Neuron (in vitro differentiated cells): ENCODE data around the gene CLEC4E.
"Not testable (repeated sequence)": the region's sequence is repeated elsewhere in the genome, so short reads cannot be mapped to it uniquely, and the experiment has no call there.

ENCODE experiments used
- H2AFZ ChIP-seq: one replicate; pipeline ENCODE4 v1.6.1; 2013; ENCODE audit warnings: low read depth, mild to moderate bottlenecking, inconsistent platforms, low read length, moderate library complexity
- H3K27me3 ChIP-seq: one replicate; pipeline ENCODE4 v1.6.1; 2013; ENCODE audit warnings: low read length; ENCODE audit not compliant: insufficient read depth
- H3K36me3 ChIP-seq: one replicate; pipeline ENCODE4 v1.6.1; 2013; ENCODE audit warnings: low read length; ENCODE audit not compliant: insufficient read depth
- H3K4me1 ChIP-seq: one replicate; pipeline ENCODE4 v1.6.1; 2013; ENCODE audit warnings: low read length; ENCODE audit not compliant: insufficient read depth
- H3K4me3 ChIP-seq: 2 replicates; pipeline ENCODE4 v1.5.1; 2013; ENCODE audit warnings: mild to moderate bottlenecking, low read length, moderate library complexity
- H3K9me3 ChIP-seq: one replicate; pipeline ENCODE4 v1.6.1; 2013; ENCODE audit warnings: low read length

Gene CLEC4E

DNA sequence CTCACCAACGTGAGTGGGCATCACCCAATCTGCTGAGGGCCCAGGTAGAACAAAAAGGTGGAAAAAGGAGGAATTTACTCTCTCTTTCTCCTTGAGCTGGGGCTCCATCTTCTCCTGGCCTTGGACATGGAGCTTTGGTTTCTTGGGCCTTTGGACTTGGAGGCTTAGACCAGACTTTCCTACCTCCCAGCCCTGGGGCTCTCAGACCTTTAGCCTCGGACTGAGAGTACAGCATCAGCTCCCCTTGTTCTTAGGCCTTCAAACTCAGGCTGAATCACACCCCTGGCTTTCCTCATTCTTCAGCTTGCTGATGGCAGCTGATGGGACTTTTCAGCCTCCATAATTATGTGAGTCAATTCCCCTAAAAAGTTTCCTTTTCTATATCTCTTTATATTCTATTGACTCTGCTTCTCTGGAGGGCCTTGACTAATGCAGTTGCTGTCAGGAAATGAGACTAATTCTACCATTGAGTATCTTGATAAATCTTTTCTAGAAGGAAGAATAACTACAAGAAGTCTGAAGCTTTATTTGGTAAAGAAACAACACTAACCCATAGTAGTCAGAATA is 15.9 kb upstream of the CLEC4E start:
- Histone ChIP-seq H3K4me3 (no peak overlapping the region), H3K27me3 (no peaks in the 10 kb centered on the region), H2AFZ (no peak overlapping the region), H3K36me3 (no peaks in the 10 kb centered on the region), H3K4me1 (no peaks in the 10 kb centered on the region), H3K9me3 (no peaks in the 10 kb centered on the region)

DNA sequence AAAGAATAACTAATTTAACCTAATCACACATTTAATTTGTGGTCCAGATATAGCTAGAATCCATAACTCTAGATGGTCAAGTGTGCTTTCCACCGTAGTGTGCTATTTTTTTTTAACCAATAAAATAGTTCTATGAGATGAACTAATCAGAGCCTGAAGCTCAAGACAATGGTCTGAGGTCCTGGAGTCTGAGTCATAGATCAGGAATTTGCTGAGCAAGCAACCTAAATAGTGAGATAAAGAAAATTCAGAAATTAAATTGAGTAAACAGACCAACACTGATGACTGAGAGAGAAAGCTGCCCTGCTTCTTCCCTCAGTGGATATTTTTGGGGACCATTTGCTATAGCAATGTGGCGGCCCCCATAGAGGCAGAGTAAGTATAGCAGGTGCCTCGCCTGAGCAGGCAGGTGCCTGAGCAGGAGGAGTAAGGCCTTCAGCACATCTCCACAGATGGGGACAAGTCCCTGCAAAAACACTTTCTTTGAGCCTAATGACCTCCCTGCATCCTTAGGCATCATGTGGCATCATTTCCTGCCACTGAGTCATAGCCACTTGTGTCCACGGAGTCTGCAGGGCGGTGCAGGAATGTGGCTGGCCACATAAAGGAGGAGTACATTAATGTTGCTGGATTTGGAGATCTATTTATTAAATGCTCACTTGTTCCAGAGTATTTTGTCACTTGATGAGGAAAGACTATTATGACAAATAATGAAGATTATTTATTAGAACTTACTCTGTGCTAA is 13.9 kb upstream of the CLEC4E start:
- Histone ChIP-seq H3K4me1 (no peaks in the 10 kb centered on the region), H3K9me3 (no peaks in the 10 kb centered on the region), H3K27me3 (no peaks in the 10 kb centered on the region), H3K36me3 (no peaks in the 10 kb centered on the region), H2AFZ (no peak overlapping the region), H3K4me3 (no peak overlapping the region)

DNA sequence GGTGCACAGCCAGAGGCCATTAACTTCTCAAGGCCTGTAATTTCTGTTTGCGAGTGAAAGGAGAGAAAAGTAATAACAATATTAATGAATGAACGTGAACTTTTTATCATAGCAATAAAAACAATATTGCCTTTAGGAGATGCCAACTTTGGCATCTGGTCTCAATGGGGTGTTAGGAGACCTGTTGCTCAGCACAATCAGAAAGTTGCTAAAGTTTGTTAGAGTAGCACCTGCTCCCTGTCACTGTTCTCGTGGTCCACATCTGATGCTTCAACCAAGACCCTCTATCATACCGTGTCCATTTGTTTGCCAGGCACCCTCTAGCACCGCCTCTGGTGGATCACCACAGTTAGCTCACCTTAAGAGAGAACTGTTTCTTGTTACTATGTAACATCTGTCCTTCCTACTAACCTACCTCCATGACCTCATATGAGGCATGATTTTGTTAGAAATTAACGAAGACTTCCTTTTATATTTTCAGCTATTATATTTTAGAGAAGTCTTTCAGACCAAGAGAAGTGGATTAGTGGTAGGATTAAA is 12.5 kb upstream of the CLEC4E start:
- H3K36me3 ChIP-seq: no peaks in the 10 kb centered on the region
- no peaks in the 10 kb centered on the region for H3K27me3 ChIP-seq
- H3K4me1 ChIP-seq: no peaks in the 10 kb centered on the region
- no peak overlapping the region for H3K4me3 ChIP-seq
- no peaks in the 10 kb centered on the region for H3K9me3 ChIP-seq
- H2AFZ ChIP-seq: no peak overlapping the region

DNA sequence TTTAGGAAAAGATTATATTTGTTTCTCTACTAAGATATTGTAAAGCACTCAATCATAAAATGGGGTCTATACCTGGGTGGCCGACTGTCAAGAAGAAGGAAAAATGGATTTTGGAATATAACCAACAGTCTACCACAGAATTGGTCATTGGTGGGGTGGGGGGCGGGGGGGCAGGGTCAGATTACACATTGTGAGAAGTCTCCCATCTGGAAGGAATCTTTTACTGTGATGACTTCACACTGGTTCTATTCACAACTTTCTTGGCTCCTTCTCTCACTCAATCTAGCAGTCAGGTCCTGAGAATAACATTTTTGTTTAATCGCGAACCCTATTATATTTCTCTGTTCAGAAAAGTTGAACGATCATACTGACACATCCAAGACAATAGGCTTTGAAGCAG is 8.7 kb upstream of the CLEC4E start:
- no peaks in the 10 kb centered on the region for H3K36me3 ChIP-seq
- no peaks in the 10 kb centered on the region for H3K9me3 ChIP-seq
- H3K4me1 ChIP-seq: no peaks in the 10 kb centered on the region
- no peaks in the 10 kb centered on the region for H3K27me3 ChIP-seq
- H2AFZ ChIP-seq: no peak overlapping the region
- H3K4me3 ChIP-seq: no peak overlapping the region

DNA sequence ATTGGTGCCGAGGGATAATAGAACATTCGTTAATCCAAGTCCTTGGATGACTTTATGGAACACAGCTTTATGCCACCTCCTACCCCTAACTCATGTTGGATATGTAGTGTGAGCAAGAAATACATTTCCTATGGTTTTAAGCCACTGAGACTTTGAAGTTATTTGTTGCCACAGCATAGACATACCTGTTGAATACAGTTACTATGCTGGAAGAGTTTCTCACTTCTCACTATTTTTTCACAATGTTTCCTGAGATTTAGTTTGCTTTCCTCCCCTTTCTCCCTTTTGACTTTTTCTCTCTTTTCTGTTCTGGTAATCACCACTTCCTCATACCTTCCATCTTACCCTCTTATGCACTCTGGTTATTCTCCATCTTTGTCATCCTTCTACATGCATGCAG is 7.5 kb upstream of the CLEC4E start:
- no peaks in the 10 kb centered on the region for H3K27me3 ChIP-seq
- H2AFZ ChIP-seq: no peak overlapping the region
- no peaks in the 10 kb centered on the region for H3K36me3 ChIP-seq
- H3K4me3 ChIP-seq: no peak overlapping the region
- H3K9me3 ChIP-seq: no peaks in the 10 kb centered on the region
- no peaks in the 10 kb centered on the region for H3K4me1 ChIP-seq

DNA sequence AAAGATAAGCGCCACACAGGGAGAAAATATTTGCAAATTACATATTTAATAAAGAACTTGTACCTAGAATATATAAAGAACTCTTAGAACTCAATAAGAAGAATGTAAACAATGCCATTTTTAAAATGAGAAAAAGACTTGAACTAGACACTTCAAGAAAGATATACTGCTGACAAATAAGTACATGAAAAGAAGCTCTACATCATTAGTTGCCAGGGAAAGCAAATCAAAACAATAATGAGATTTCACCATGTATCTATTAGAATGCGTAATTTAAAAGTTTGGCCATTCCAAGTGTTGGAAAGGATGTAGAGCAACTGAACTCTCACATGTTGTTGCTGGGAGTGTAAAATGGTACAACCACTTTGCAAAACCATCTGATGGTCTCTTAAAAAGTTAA is 6.9 kb upstream of the CLEC4E start:
- no peaks in the 10 kb centered on the region for H3K27me3 ChIP-seq
- no peaks in the 10 kb centered on the region for H3K9me3 ChIP-seq
- no peak overlapping the region for H2AFZ ChIP-seq
- no peak overlapping the region for H3K4me3 ChIP-seq
- no peaks in the 10 kb centered on the region for H3K4me1 ChIP-seq
- H3K36me3 ChIP-seq: no peaks in the 10 kb centered on the region

DNA sequence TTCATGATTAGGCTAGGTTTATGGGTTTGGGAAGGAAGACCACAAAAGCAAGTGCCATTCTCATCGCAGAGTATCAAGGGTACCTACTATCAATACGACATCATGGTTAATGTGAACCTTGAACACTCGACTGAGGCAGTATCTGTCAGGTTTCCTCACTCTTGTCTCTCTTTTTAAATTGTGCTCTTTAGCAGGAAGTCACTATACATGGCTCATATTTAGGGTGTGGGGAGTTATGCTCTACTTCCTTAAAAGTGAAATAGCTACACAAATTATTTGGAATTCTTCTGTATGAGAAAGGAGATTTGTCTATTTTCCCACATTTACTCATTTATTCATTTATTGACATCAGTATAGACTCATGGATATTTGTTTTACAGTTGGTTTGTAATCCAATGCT is 5.9 kb upstream of the CLEC4E start:
- Histone ChIP-seq H2AFZ (no peak overlapping the region), H3K4me1 (no peaks in the 10 kb centered on the region), H3K36me3 (no peaks in the 10 kb centered on the region), H3K27me3 (no peaks in the 10 kb centered on the region), H3K9me3 (no peaks in the 10 kb centered on the region), H3K4me3 (no peak overlapping the region)

DNA sequence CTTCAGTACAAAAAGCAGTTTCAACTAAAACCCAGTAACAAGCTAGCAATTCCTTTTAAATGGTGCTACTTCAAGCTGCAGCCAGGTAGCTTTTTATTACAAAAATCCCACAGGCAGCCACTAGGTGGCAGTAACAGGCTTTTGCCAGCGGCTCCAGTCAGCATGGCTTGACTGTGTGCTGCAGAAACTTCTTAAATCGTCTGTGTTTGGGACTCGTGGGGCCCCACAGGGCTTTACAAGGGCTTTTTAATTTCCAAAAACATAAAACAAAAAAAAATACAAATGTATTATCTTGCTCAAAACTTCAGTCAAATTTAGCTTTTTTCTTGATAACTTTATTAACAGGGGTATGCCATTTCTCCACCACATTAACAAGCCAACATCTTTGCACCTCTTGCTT is 3.6 kb upstream of the CLEC4E start:
- H3K27me3 ChIP-seq: no peaks in the 10 kb centered on the region
- H2AFZ ChIP-seq: no peak overlapping the region
- no peaks in the 10 kb centered on the region for H3K36me3 ChIP-seq
- no peaks in the 10 kb centered on the region for H3K4me1 ChIP-seq
- no peaks in the 10 kb centered on the region for H3K9me3 ChIP-seq
- H3K4me3 ChIP-seq: no peak overlapping the region

DNA sequence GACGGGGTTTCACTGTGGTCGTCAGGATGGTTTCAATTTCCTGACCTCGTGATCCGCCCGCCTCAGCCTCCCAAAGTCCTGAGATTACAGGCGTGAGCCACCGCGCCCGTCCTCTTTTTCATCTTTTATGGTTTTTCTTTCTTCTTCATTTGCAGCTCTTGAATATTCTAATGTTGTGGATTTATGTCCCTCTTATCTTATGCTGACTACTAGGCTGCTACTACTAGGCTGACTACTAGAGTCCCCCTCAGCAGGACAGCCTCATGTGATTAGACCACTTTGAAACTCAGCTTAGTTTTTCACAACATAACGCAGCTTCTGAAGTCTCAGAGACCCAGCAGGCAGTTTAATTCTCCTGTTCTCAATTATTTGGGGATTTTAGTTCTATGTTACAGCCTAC is 857 bp upstream of the CLEC4E start:
- Histone ChIP-seq H2AFZ (no peak overlapping the region), H3K36me3 (no peaks in the 10 kb centered on the region), H3K4me1 (no peaks in the 10 kb centered on the region), H3K9me3 (no peaks in the 10 kb centered on the region), H3K4me3 (no peak overlapping the region), H3K27me3 (no peaks in the 10 kb centered on the region)

DNA sequence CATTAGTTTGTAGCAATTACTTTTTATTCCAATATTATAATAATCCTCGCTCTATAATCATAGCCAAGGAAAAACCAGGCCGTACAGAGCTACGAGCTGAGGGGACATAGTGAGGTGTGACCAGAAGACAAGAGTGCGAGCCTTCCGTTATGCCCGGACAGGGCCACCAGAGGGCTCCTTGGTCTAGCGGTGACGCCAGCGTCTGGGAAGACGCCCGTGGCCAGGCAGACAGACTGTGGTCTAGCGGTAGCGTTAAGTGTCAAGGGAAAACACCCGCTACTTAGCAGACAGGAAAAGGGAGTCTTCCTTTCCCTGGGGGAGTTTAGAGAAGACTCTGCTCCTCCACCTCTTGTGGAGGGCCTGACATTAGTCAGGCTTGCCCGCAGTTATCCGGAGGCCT is 2.9 kb downstream of the CLEC4E start:
- H3K4me3 ChIP-seq, H2AFZ ChIP-seq, H3K9me3 ChIP-seq, H3K4me1 ChIP-seq, H3K27me3 ChIP-seq, H3K36me3 ChIP-seq: not testable (repeated sequence)

DNA sequence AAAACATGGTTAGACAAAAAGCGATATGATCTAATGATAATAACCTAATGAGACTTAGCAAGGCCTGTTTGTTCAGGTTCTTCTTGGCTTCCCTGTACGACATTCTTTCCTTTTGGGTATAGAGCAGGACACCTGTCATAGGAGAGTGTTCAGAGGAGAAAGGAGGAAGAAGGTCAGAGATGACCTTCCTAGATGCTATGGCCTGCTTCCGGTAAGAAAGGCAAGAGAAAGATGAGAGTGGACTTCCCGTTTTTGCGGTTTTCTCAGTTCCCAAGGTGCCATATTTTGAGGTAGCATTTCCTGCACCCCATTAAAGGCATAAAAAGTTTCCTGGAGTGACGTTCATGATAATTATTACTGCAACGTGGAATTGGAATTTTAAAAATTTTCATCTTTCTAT is 8.7 kb downstream of the CLEC4E start:
- Histone ChIP-seq H2AFZ (no peak overlapping the region), H3K4me1 (no peaks in the 10 kb centered on the region), H3K4me3 (no peak overlapping the region), H3K9me3 (no peaks in the 10 kb centered on the region), H3K27me3 (no peaks in the 10 kb centered on the region), H3K36me3 (no peaks in the 10 kb centered on the region)

DNA sequence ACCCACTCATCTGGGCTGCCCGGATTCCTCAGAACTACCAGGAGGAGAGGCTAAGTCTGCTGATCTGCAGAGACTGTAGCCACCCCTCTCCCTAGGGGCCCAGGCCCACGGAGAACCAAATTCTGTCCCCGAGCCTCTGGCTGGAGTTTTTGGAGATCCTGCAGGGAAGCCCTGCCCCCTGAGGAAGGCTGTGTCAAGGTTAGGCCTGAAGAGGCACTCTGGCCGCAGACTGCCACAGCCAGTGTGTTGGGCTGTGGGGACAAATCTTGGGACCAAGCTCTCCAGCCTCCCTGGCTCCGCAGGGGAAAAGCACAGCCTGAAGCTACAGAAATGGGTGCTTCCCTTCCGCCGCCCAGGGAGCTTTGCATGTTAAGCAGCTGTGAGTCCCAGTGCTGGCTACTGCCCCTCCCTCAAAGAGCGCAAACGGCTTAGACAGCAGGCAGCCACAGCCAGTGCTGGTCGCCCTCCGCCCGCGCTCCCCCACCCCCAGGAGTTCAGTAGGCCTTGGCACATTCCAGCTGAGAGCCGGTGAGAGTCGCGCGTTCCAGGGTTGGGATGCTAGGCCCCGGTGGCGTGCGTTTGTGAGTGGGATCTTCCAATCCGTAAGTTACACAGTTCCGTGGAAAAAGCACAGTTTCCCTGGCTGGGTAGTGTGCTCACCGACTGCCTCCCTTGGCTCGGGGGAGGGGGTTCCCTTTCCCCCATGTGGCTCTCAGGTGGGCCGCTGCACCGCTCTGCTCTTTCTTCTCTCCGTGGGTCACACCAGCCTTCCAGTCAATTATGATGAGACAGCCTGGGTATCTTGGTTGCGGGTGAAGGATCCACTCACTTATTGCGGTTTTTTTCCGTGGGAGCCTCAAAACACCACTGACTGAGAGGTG is 13.2 kb downstream of the CLEC4E start:
- Histone ChIP-seq H3K27me3 (no peaks in the 10 kb centered on the region), H3K36me3 (no peaks in the 10 kb centered on the region), H3K4me3 (no peak overlapping the region), H3K4me1 (no peaks in the 10 kb centered on the region), H3K9me3 (no peaks in the 10 kb centered on the region), H2AFZ (no peak overlapping the region)

DNA sequence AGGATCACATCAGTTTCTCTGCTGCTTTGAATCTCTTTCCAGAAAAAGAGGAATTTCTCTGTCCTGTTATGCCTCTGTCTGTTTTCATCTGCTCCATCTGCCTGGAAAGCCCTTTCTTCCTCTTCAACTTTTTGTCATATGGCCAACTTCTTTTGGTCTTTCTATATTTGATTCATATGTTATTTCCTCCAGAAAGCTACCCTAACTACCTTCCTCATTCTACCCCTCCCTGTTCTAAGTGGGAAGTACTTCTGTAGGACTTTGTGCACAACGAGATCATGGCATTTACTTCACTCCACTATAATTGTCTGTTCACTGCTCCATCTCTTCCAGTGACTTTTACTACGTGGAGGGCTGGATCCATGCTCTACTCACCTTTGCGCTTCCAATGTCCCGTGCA is 21.5 kb downstream of the CLEC4E start:
- H2AFZ ChIP-seq: no peak overlapping the region
- no peak overlapping the region for H3K4me3 ChIP-seq

More for the DNA sequence above, 21.5 kb downstream of the CLEC4E start:
- Histone ChIP-seq H3K27me3 (no peaks in the 10 kb centered on the region), H3K9me3 (no peaks in the 10 kb centered on the region), H3K36me3 (no peaks in the 10 kb centered on the region), H3K4me1 (no peaks in the 10 kb centered on the region)
